Subcutaneous adipose tissue (tissue), 4 donors: Measurements from ENCODE around the gene WDR1. TPM values are rescaled to one million over a fixed set of nuclear protein-coding genes. Genes with fewer than 3 reads are reported as not detected.

Source experiments
- CTCF ChIP-seq: fragments of 450-650 bp; IDR thresholded peaks from one replicate; pipeline ENCODE4 v1.5.1; 2016; ENCODE audit warnings: low read depth, mild to moderate bottlenecking, control low read depth, antibody characterized with exemption, moderate library complexity
- total RNA-seq, 4 donors: library from RNA; depleted of rRNA; stranded (reverse); fragments of >200 nt; gene quantifications; one replicate each; pipeline ENCODE4 v1.1.0, GENCODE V29; 2016

Gene WDR1
- total RNA-seq, 4 donors from 2014 or later = 81.9 to 122 (median 99.1) TPM

DNA sequence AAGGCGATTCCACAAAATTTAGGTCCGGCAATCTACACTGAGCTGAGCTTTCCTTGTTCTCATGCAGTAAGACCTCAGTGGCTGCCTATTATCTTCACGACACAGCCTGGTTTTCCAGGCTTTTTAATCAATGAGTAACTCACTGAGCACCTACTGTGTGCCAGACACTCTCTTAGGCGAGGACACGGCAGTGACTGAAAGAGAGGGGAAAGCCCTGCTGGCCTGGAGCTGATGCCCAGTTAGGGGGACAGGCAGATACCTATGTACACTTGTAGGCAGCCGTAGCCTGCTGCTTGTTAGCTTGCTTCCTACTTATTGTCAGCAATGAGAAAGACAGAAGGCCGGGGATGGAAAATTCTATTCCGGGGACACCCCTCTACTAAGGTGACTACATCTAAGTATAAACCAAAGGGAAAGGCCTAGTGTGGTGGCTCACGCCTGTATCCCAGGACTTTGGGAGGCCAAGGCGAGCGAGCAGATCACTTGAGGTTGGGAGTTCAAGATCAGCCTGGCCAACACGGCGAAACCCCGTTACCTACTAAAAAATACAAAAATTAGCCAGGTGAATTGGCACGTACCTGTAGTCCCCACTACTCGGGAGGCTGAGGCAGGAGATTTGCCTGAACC, 3.8 kb downstream of the WDR1 start:
- TF ChIP-seq CTCF = no peak

DNA sequence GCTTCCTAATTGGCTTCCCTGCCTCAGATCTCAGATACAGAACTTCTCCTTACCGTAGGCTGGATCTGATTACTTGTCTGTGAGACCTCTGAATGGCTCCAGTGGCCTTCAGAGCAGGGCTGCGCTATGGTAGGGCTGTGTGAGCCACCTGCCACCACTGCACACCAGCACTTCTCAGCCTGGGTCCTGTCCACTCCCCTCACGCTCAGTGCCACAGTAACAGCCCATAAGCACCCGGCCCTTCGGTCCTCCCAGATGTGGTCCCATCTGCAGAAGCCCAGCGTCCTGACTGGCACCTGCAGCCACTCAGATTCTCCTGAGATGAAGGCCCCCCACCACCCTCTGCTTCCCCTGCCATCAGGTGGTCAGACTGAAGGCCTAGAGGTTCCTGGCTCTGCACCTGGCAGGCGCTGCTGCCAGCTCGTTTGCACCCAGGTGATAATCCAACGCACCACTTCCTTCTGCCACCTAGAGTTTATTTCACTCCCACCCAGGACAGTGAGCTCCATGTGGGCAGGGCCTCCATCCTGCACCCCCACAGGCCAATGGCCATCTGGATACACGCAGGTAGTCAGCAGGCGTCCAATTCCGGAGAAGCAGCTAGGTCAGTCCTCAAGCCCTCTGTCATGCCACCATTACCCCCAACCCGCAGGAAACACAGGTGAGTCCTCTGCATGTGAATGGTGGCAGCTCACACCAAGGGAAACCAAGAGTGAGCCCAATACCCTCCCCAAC, 5.4 kb downstream of the WDR1 start:
- TF ChIP-seq CTCF = no peak

GRCh38 chr4:10109995-10110670, 6.5 kb downstream of the WDR1 start:
- no peak for TF ChIP-seq CTCF

DNA sequence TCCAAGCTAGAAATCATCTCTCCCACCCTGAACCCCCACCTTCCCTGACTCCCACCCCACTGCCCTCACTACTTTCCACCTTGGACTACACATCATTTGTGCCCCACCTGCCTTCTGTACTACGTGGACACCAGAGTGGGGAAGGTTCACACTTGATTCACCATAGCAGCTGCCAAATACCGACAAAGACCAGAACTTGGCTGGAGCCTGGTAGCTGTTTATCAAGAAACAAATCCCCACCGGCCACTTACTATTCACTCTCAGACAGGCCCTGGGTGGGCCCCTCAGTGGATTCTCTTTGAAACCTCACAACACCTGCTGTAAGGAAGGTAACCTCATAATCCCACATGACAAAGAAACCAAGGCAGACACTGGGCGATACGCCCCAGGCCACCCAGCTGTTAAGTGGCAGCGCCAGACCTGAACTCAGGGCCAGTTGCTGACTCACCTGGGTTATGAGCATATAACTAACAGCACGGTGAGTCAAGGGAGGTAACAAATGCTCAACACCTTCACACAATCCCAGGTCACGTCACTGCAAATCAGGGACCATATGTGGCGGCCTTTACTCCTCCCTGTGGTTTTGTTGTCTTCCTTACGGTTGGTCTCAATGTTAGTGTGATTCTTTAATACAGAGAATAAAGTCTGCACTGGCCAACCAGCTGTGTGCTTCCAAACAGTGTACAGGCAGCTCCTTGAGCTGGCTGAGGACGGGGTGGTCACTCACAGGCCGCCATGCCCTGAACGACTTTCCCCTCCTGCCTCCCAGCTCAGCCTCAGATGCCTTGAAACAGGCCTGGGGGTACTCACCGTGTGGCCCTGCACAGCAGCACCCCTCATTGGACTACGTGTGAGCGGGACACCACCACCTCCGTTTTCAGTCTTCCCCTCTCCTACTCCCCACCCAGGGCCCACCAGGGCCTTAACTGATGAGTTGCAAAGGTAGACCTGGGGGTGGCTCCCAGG, 7.5 kb downstream of the WDR1 start:
- no peak for TF ChIP-seq CTCF

DNA sequence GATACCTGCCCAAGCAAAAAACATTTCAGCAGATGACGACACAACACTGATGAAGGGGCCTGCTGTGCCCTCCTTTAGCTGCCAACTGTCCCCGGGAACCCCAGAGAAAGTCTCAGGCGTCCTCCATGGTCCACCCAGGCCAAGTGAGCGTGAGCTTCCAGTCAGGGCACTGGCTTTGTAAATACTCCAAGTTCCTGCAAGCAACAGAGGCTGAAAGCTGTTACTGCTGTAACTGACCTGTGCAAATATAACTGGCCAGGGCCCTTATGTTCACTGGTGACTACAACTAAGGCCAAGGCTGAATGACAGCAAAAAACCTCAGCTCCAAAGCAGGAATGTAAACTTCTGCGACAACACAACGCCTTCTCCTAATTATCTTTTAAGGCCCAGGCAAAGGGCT, 8.2 kb downstream of the WDR1 start:
- no peak for TF ChIP-seq CTCF

GRCh38 chr4:10107111-10108091, 9.2 kb downstream of the WDR1 start:
- TF ChIP-seq CTCF = no peak
